SK-N-SH treated with all-trans-retinoic acid at 6 μM for 48 hours (cell line): ENCODE measurements around the gene PDE7B.

Experiments
- ATAC-seq: fragments of 200-7000 bp; cut with Tn5 transposase; 3 replicates; pipeline ENCODE4 v1.9.1; 2020; ENCODE audit warnings: mild to moderate bottlenecking, moderate library complexity
- ARNTL ChIP-seq: fragments of 450-650 bp; formaldehyde crosslinking; IDR thresholded peaks from 2 replicates; pipeline ENCODE4 v1.5.0; 2020; ENCODE audit warnings: low read depth, mild to moderate bottlenecking, moderate library complexity, borderline replicate concordance
- BACH2 ChIP-seq: fragments of 250-450 bp; sonication (Bioruptor Pico); IDR thresholded peaks from 2 replicates; pipeline ENCODE4 v1.9.0; 2021; ENCODE audit warnings: mild to moderate bottlenecking, borderline replicate concordance
- CSDC2 ChIP-seq: fragments of 250-450 bp; sonication (Bioruptor Pico); IDR thresholded peaks from 2 replicates; pipeline ENCODE4 v1.5.0; 2020; ENCODE audit warnings: mild to moderate bottlenecking, moderate library complexity
- ESRRG ChIP-seq: fragments of 250-450 bp; sonication (Bioruptor Pico); IDR thresholded peaks from 2 replicates; pipeline ENCODE4 v1.6.1; 2021; ENCODE audit warnings: mild to moderate bottlenecking
- GLIS3 ChIP-seq: fragments of 250-450 bp; sonication (Bioruptor Pico); IDR thresholded peaks from 2 replicates; pipeline ENCODE4 v1.5.0; 2020; ENCODE audit warnings: mild to moderate bottlenecking, moderate library complexity
- ISL1 ChIP-seq: fragments of 250-450 bp; sonication (Bioruptor Pico); IDR thresholded peaks from 2 replicates; pipeline ENCODE4 v2.1.2; 2022; ENCODE audit warnings: mild to moderate bottlenecking, moderate library complexity
- OSR1 ChIP-seq: fragments of 250-450 bp; sonication (Bioruptor Pico); IDR thresholded peaks from 2 replicates; pipeline ENCODE4 v1.8.0; 2022; ENCODE audit warnings: moderate library complexity, mild to moderate bottlenecking, inconsistent platforms
- POU6F1 ChIP-seq: fragments of 250-450 bp; sonication (Bioruptor Pico); IDR thresholded peaks from 2 replicates; pipeline ENCODE4 v1.8.0; 2021; ENCODE audit warnings: low read depth, mild to moderate bottlenecking, moderate library complexity, borderline replicate concordance
- PPARA ChIP-seq: fragments of 250-450 bp; sonication (Bioruptor Pico); IDR thresholded peaks from 2 replicates; pipeline ENCODE4 v1.5.0; 2020; ENCODE audit warnings: mild to moderate bottlenecking, borderline replicate concordance
- RARB ChIP-seq: fragments of 250-450 bp; sonication (Bioruptor Pico); IDR thresholded peaks from 2 replicates; pipeline ENCODE4 v1.8.0; 2021; ENCODE audit warnings: mild to moderate bottlenecking, moderate library complexity
- SNAI2 ChIP-seq: fragments of 250-450 bp; sonication (Bioruptor Pico); IDR thresholded peaks from 2 replicates; pipeline ENCODE4 v1.5.0; 2020; ENCODE audit warnings: mild to moderate bottlenecking, moderate library complexity
- TCF4 ChIP-seq: fragments of 250-450 bp; sonication (Bioruptor Pico); IDR thresholded peaks from 2 replicates; pipeline ENCODE4 v1.8.0; 2021; ENCODE audit warnings: mild to moderate bottlenecking, moderate library complexity, borderline replicate concordance
- TOX ChIP-seq: fragments of 250-450 bp; sonication (Bioruptor Pico); IDR thresholded peaks from 2 replicates; pipeline ENCODE4 v1.8.0; 2021; ENCODE audit warnings: mild to moderate bottlenecking, moderate library complexity, borderline replicate concordance
- TSHZ2 ChIP-seq: fragments of 250-450 bp; sonication (Bioruptor Pico); IDR thresholded peaks from 2 replicates; pipeline ENCODE4 v1.5.0; 2020; ENCODE audit warnings: mild to moderate bottlenecking, moderate library complexity
- ZC3H10 ChIP-seq: fragments of 250-450 bp; sonication (Bioruptor Pico); IDR thresholded peaks from 2 replicates; pipeline ENCODE4 v1.5.1; 2021; ENCODE audit warnings: mild to moderate bottlenecking, moderate library complexity
- ZFP3 ChIP-seq: fragments of 250-450 bp; sonication (Bioruptor Pico); IDR thresholded peaks from 2 replicates; pipeline ENCODE4 v1.5.0; 2020; ENCODE audit warnings: mild to moderate bottlenecking, moderate library complexity
- ZFP30 ChIP-seq: fragments of 450-650 bp; formaldehyde crosslinking; IDR thresholded peaks from 2 replicates; pipeline ENCODE4 v1.5.0; 2022; ENCODE audit warnings: mild to moderate bottlenecking, moderate library complexity
- ZNF565 ChIP-seq: fragments of 450-650 bp; formaldehyde crosslinking; conservative IDR thresholded peaks from 2 replicates; pipeline ENCODE4 v1.5.0; 2020; ENCODE audit warnings: low read depth, mild to moderate bottlenecking, moderate library complexity
- ZNF70 ChIP-seq: fragments of 450-650 bp; formaldehyde crosslinking; IDR thresholded peaks from 2 replicates; pipeline ENCODE4 v1.5.0; 2020; ENCODE audit warnings: mild to moderate bottlenecking, moderate library complexity
- ZNF8 ChIP-seq: fragments of 450-650 bp; formaldehyde crosslinking; IDR thresholded peaks from 2 replicates; pipeline ENCODE4 v1.5.0; 2020; ENCODE audit warnings: mild to moderate bottlenecking, moderate library complexity
- TF ChIP-seq, protein P1 (sequence below): fragments of 250-450 bp; sonication (Bioruptor Pico); IDR thresholded peaks from 2 replicates; pipeline ENCODE4 v1.5.1; 2020; ENCODE audit warnings: low read depth, mild to moderate bottlenecking, moderate library complexity
- TF ChIP-seq, protein P2 (sequence below): fragments of 250-450 bp; sonication (Bioruptor Pico); IDR thresholded peaks from 2 replicates; pipeline ENCODE4 v1.8.0; 2020; ENCODE audit warnings: mild to moderate bottlenecking, moderate library complexity, borderline replicate concordance
- TF ChIP-seq, protein P3 (sequence below): fragments of 250-450 bp; sonication (Bioruptor Pico); IDR thresholded peaks from 2 replicates; pipeline ENCODE4 v1.5.1; 2021; ENCODE audit warnings: mild to moderate bottlenecking, moderate library complexity

The PDE7B gene

DNA sequence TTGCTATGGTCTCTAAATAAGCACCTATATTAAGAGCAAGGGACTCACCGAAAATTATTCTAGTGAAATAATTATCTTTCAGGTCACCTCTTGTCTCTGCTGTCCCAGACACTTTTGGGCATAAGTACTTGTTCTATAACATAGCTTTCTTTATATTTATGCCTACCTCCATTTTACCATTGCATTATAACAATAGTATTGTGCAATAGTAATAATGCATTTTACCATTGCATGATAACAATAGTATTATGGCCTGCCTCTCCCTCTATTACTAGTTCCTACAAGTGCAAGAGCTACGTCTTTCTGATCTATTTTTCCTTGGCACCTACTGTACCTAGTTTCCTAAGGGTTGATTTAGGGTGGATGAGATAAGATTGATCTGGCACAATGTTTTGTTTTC, 169.2 kb downstream of the PDE7B start:
- no peak for ATAC-seq
- TF ChIP-seq CSDC2 (CRISPR knock-in tag) (no peak), ZFP30 (CRISPR knock-in tag) (no peak), GLIS3 (CRISPR knock-in tag) (no peak), BACH2 (no peak), SNAI2 (CRISPR knock-in tag) (no peak), TOX (CRISPR knock-in tag) (no peak), ARNTL (CRISPR knock-in tag) (no peak), ZNF8 (no peak), OSR1 (CRISPR knock-in tag) (no peak), TCF4 (CRISPR knock-in tag) (no peak)
- TF ChIP-seq, protein P1, sequence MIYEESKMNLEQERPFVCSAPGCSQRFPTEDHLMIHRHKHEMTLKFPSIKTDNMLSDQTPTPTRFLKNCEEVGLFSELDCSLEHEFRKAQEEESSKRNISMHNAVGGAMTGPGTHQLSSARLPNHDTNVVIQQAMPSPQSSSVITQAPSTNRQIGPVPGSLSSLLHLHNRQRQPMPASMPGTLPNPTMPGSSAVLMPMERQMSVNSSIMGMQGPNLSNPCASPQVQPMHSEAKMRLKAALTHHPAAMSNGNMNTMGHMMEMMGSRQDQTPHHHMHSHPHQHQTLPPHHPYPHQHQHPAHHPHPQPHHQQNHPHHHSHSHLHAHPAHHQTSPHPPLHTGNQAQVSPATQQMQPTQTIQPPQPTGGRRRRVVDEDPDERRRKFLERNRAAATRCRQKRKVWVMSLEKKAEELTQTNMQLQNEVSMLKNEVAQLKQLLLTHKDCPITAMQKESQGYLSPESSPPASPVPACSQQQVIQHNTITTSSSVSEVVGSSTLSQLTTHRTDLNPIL (CRISPR knock-in tag) = no peak

DNA sequence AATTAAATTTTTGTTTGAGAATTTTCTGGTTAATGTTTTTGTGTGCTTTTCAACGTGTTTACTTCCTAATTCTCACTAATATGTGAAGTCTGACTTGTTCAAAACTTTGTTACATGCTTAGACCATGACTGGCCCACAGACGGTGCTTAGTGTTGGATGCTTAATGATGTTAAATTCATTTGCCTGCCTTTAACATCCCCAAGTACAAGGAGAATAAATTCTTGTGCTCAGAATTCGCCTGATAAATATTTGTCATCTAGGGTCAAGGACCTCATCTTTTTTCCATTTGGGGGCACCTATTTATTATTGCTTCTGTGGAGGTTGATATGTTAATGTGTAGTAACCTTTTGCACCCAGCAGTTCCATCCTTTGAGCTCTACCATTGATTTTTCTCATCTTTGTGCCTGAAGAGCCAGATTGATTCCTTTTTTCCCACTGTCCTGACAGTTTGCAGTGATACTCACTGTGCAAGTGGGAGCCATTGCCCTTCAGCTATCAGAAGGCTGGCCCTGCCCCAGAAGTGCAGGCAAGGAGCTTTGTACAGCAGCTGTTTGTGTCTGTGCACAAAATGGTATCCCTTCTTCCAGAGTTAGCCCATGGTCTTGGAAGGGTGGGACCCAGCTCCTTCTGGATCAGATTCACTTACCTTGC, 170.8 kb downstream of the PDE7B start:
- no peak for ATAC-seq
- no peak for TF ChIP-seq PPARA (CRISPR knock-in tag)
- no peak for TF ChIP-seq ESRRG (CRISPR knock-in tag)
- TF ChIP-seq ZC3H10 (CRISPR knock-in tag) = no peak
- no peak for TF ChIP-seq OSR1 (CRISPR knock-in tag)
- TF ChIP-seq ZNF565 (CRISPR knock-in tag) = no peak
- TF ChIP-seq, protein P2, sequence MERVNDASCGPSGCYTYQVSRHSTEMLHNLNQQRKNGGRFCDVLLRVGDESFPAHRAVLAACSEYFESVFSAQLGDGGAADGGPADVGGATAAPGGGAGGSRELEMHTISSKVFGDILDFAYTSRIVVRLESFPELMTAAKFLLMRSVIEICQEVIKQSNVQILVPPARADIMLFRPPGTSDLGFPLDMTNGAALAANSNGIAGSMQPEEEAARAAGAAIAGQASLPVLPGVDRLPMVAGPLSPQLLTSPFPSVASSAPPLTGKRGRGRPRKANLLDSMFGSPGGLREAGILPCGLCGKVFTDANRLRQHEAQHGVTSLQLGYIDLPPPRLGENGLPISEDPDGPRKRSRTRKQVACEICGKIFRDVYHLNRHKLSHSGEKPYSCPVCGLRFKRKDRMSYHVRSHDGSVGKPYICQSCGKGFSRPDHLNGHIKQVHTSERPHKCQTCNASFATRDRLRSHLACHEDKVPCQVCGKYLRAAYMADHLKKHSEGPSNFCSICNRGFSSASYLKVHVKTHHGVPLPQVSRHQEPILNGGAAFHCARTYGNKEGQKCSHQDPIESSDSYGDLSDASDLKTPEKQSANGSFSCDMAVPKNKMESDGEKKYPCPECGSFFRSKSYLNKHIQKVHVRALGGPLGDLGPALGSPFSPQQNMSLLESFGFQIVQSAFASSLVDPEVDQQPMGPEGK (CRISPR knock-in tag) = no peak
- TF ChIP-seq ZFP30 (CRISPR knock-in tag) = no peak
- no peak for TF ChIP-seq RARB (CRISPR knock-in tag)
- TF ChIP-seq POU6F1 (CRISPR knock-in tag) = no peak
- no peak for TF ChIP-seq ARNTL (CRISPR knock-in tag)
- no peak for TF ChIP-seq ZFP3 (CRISPR knock-in tag)
- TF ChIP-seq, protein P3, sequence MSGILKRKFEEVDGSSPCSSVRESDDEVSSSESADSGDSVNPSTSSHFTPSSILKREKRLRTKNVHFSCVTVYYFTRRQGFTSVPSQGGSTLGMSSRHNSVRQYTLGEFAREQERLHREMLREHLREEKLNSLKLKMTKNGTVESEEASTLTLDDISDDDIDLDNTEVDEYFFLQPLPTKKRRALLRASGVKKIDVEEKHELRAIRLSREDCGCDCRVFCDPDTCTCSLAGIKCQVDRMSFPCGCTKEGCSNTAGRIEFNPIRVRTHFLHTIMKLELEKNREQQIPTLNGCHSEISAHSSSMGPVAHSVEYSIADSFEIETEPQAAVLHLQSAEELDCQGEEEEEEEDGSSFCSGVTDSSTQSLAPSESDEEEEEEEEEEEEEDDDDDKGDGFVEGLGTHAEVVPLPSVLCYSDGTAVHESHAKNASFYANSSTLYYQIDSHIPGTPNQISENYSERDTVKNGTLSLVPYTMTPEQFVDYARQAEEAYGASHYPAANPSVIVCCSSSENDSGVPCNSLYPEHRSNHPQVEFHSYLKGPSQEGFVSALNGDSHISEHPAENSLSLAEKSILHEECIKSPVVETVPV = no peak
- no peak for TF ChIP-seq ISL1 (CRISPR knock-in tag)
- no peak for TF ChIP-seq SNAI2 (CRISPR knock-in tag)
- no peak for TF ChIP-seq ZNF70 (CRISPR knock-in tag)
- TF ChIP-seq ZNF8 = no peak
- TF ChIP-seq TSHZ2 (CRISPR knock-in tag) = no peak
